Mammary epithelial cell (primary cell): ENCODE measurements around the gene PAX2.

ENCODE experiments used
- EZH2 ChIP-seq: IDR thresholded peaks from 2 replicates; pipeline ENCODE4 v1.6.1; 2012; ENCODE audit warnings: low read length, inconsistent platforms, borderline replicate concordance
- TF ChIP-seq, protein P1 (sequence below), 2 donors: IDR thresholded peaks in 1 of 2; conservative IDR thresholded peaks in 1 of 2; 2 replicates each; pipeline ENCODE4 v1.5.1; 2011 to 2012; ENCODE audit warnings: inconsistent platforms in 2 of 2, low read length in 2 of 2, mild to moderate bottlenecking in 2 of 2, control low read depth in 1 of 2, low read depth in 1 of 2; ENCODE audit not compliant: insufficient read depth in 1 of 2; ENCODE audit errors: extremely low read depth in 1 of 2

DNA sequence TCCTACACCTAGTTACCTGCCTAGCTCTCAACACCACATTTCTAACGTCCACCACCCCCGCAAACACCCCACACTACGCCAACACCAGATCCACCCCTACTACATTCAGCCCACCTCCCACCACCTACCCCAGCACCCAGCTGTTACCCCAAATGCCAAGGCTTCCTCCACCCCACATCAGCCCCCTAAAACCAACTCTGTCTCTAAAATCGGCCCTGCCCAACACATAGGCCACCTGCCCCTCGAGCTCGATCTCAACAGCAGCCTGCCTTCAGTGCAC, 114.0 kb downstream of the PAX2 start:
- TF ChIP-seq, protein P1, sequence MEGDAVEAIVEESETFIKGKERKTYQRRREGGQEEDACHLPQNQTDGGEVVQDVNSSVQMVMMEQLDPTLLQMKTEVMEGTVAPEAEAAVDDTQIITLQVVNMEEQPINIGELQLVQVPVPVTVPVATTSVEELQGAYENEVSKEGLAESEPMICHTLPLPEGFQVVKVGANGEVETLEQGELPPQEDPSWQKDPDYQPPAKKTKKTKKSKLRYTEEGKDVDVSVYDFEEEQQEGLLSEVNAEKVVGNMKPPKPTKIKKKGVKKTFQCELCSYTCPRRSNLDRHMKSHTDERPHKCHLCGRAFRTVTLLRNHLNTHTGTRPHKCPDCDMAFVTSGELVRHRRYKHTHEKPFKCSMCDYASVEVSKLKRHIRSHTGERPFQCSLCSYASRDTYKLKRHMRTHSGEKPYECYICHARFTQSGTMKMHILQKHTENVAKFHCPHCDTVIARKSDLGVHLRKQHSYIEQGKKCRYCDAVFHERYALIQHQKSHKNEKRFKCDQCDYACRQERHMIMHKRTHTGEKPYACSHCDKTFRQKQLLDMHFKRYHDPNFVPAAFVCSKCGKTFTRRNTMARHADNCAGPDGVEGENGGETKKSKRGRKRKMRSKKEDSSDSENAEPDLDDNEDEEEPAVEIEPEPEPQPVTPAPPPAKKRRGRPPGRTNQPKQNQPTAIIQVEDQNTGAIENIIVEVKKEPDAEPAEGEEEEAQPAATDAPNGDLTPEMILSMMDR (conservative IDR thresholded peaks at IDR 0.05 in 1 of 2, IDR thresholded peaks at IDR 0.05 in 1 of 2; ENCODE audit: extremely low read depth in 1 of 2, insufficient read depth in 1 of 2, low read depth in 1 of 2, low read length in 2 of 2) = no peak
- no peak for TF ChIP-seq EZH2
